Naive thymus-derived CD4-positive, alpha-beta T cell (primary cell): ENCODE measurements around the gene PPME1. TPM values are rescaled to one million over a fixed set of nuclear protein-coding genes. Genes with fewer than 3 reads are reported as not detected.

Experiments
- ATAC-seq: fragments of 150-1000 bp; cut with Tn5 transposase; 2 replicates; pipeline ENCODE4 v1.10.0; 2021; ENCODE audit warnings: mild to moderate bottlenecking, moderate library complexity
- CTCF ChIA-PET: fragments of 350-600 bp; sonication (Branson Sonifier 250); formaldehyde crosslinking; loops from one replicate; lab custom pipeline; 2021; ENCODE audit warnings: antibody characterized with exemption; lab: Charles Lee
- POLR2A ChIA-PET: fragments of 350-600 bp; sonication (Branson Sonifier 250); formaldehyde crosslinking; loops from one replicate; lab custom pipeline; 2021; ENCODE audit warnings: antibody characterized with exemption, inconsistent platforms; lab: Charles Lee
- DNase-seq, 9 donors: peaks; one replicate each; pipeline versions ENCODE4 v3.0.0 to v3.0.0-alpha.2; 2020 to 2022; ENCODE audit warnings: mixed read lengths in 1 of 9
- H3K27ac ChIP-seq: one replicate; pipeline ENCODE4 v1.7.0; 2013; ENCODE audit warnings: mild to moderate bottlenecking, low read depth, low read length, moderate library complexity
- H3K27me3 ChIP-seq, 2 donors: one replicate each; pipeline ENCODE4 v1.7.0; 2013; ENCODE audit warnings: low read length in 2 of 2, mild to moderate bottlenecking in 2 of 2, moderate library complexity in 2 of 2; ENCODE audit not compliant: control insufficient read depth in 2 of 2, insufficient read depth in 2 of 2
- H3K36me3 ChIP-seq, 3 experiments: 1 replicate in 2 of 3; 2 replicates in 1 of 3; pipeline ENCODE4 v1.7.0; 2013; ENCODE audit warnings: low read length in 3 of 3, mild to moderate bottlenecking in 3 of 3, moderate library complexity in 1 of 3; ENCODE audit not compliant: insufficient read depth in 3 of 3, control insufficient read depth in 2 of 3
- H3K4me1 ChIP-seq, 2 donors: one replicate each; pipeline ENCODE4 v1.7.0; 2013; ENCODE audit warnings: low read length in 2 of 2, mild to moderate bottlenecking in 2 of 2, moderate library complexity in 1 of 2; ENCODE audit not compliant: control insufficient read depth in 2 of 2, insufficient read depth in 2 of 2
- H3K4me3 ChIP-seq: 2 replicates; pipeline ENCODE4 v1.7.0; 2013; ENCODE audit warnings: mild to moderate bottlenecking, low read length
- H3K9me3 ChIP-seq, 3 experiments: 1 replicate in 2 of 3; 2 replicates in 1 of 3; pipeline ENCODE4 v1.7.0; 2013; ENCODE audit warnings: low read length in 3 of 3; ENCODE audit not compliant: control insufficient read depth in 2 of 3
- H3K27ac Mint-ChIP-seq, 9 donors: one replicate each; pipeline ENCODE4 v1.8.0; 2020 to 2022; ENCODE audit warnings: mixed read lengths in 9 of 9, mild to moderate bottlenecking in 8 of 9, moderate library complexity in 5 of 9, inconsistent platforms in 2 of 9
- H3K27me3 Mint-ChIP-seq, 5 donors: one replicate each; pipeline ENCODE4 v1.8.0; 2021 to 2022; ENCODE audit warnings: mixed read lengths in 5 of 5, mild to moderate bottlenecking in 1 of 5
- H3K36me3 Mint-ChIP-seq, 5 donors: one replicate each; pipeline ENCODE4 v1.8.0; 2020 to 2022; ENCODE audit warnings: mixed read lengths in 5 of 5, mild to moderate bottlenecking in 3 of 5, inconsistent platforms in 1 of 5
- H3K4me1 Mint-ChIP-seq, 7 donors: one replicate each; pipeline ENCODE4 v1.8.0; 2020 to 2022; ENCODE audit warnings: mixed read lengths in 7 of 7, mild to moderate bottlenecking in 3 of 7, inconsistent platforms in 1 of 7
- H3K4me3 Mint-ChIP-seq, 10 donors: one replicate each; pipeline ENCODE4 v1.8.0; 2020 to 2022; ENCODE audit warnings: mild to moderate bottlenecking in 10 of 10, mixed read lengths in 10 of 10, moderate library complexity in 6 of 10, inconsistent platforms in 2 of 10
- H3K9me3 Mint-ChIP-seq, 11 donors: one replicate each; pipeline ENCODE4 v1.8.0; 2020 to 2022; ENCODE audit warnings: mixed read lengths in 11 of 11, mild to moderate bottlenecking in 4 of 11, inconsistent platforms in 1 of 11, moderate library complexity in 1 of 11
- intact Hi-C, 2 donors: fragments of 100-400 bp; cut with micrococcal nuclease; formaldehyde crosslinking; loops; one replicate each; pipeline ENCODE4 v1.15.1; 2023
- polyA plus RNA-seq, 2 donors: library from polyadenylated mRNA; unstranded; fragments of 300-500 nt; fragmentation: Illumina TruSeq; gene quantifications; one replicate each; pipeline ENCODE4 v1.2.3, GENCODE V29; 2021
- total RNA-seq, 6 experiments: library from RNA in 5 of 6; stranded (reverse) in 5 of 6; gene quantifications; 1 replicate in 5 of 6; 2 replicates in 1 of 6; pipeline ENCODE4 v1.2.3 and lab custom pipeline; 2021 to 2026

Gene PPME1
- total and polyA plus RNA-seq, 7 experiments from 2014 or later: 14.6 to 41.7 (median 20.2) TPM

DNA sequence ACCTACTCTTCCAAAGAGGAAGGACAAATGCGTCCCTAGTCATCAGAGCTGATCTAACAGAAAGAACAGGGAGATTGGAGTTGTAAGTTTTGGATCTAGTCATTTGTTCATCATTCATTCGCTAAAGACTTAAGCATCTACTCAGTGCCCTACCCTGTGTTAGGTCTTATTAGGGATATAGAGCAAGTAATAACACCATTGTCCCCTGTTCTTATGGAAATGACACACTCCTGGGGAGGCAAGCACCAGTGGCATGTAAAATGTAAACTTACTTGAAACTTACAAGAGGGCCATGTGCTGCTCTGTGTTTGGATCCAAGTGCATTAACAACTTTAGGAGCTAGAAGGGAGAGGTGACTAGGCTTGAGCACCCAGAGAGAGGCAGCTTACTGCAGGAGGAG, 78.4 kb downstream of the PPME1 start:
- H3K9me3 Mint-ChIP-seq: no peaks in the 10 kb centered on the region
- DNase-seq (no peak), ATAC-seq (no peak)
- peaks cover 8 to 41% (median 15%) of the 10 kb centered on the region in 5 donors for H3K36me3 Mint-ChIP-seq
- intact Hi-C loops: no loop called here
- POLR2A ChIA-PET: no interaction called here
- Histone ChIP-seq H3K27ac (no peak overlapping the region), H3K4me3 (no peak overlapping the region), H3K4me1 (no peaks in the 10 kb centered on the region), H3K36me3 (peaks cover 0 to 71% (median 4%) of the 10 kb centered on the region in 3 experiments), H3K27me3 (no peaks in the 10 kb centered on the region), H3K9me3 (no peaks in the 10 kb centered on the region)
- no peaks in the 10 kb centered on the region for H3K4me1 Mint-ChIP-seq
- peak overlapping the region in 2 of 9 donors; percentile 3 to 16 for H3K27ac Mint-ChIP-seq
- H3K4me3 Mint-ChIP-seq: no peak overlapping the region
- CTCF ChIA-PET: no interaction called here
- no peaks in the 10 kb centered on the region for H3K27me3 Mint-ChIP-seq

DNA sequence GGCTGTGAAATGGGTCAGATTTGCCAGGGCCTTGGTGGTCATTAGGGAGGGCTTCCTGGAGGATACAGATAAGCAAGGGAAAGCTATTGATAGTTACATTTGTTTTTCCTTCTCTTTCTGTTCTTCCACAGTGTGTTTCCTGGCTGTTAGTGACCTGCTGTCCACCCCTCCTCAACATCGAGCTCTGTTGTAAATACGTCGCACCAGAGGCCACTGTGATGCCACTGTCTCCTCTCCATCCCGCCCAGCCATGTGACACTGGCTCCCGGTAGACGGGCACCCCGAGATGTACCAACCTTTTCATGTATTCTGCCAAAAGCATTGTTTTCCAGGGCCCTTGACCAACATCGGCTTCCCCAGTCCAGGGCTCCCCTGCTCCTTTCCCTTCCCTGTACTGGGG, 82.3 kb downstream of the PPME1 start:
- H3K4me3 Mint-ChIP-seq: no peak overlapping the region
- no peaks in the 10 kb centered on the region for H3K27me3 Mint-ChIP-seq
- ATAC-seq (no peak), DNase-seq (no peak)
- Histone ChIP-seq H3K36me3 (peaks cover 0 to 58% (median 4%) of the 10 kb centered on the region in 3 experiments), H3K4me3 (no peak overlapping the region), H3K9me3 (no peaks in the 10 kb centered on the region), H3K27me3 (no peaks in the 10 kb centered on the region), H3K27ac (no peak overlapping the region), H3K4me1 (peaks cover 0 to 6% of the 10 kb centered on the region in 2 donors)
- intact Hi-C loops: no loop called here
- H3K36me3 Mint-ChIP-seq: peaks cover 0 to 30% (median 7%) of the 10 kb centered on the region in 5 donors
- peak overlapping the region in 2 of 9 donors; percentile 55 to 61 for H3K27ac Mint-ChIP-seq
- no peaks in the 10 kb centered on the region for H3K9me3 Mint-ChIP-seq
- ChIA-PET POLR2A (no interaction called here), CTCF (interaction anchor here (0.9 to 3.5 kb wide), 4 partner anchors 12 to 200 kb away, joined by 3 to 30 read pairs (median 3); no protein-coding TSS in a partner anchor)
- peaks cover 0 to 12% (median 5%) of the 10 kb centered on the region in 7 donors for H3K4me1 Mint-ChIP-seq

DNA sequence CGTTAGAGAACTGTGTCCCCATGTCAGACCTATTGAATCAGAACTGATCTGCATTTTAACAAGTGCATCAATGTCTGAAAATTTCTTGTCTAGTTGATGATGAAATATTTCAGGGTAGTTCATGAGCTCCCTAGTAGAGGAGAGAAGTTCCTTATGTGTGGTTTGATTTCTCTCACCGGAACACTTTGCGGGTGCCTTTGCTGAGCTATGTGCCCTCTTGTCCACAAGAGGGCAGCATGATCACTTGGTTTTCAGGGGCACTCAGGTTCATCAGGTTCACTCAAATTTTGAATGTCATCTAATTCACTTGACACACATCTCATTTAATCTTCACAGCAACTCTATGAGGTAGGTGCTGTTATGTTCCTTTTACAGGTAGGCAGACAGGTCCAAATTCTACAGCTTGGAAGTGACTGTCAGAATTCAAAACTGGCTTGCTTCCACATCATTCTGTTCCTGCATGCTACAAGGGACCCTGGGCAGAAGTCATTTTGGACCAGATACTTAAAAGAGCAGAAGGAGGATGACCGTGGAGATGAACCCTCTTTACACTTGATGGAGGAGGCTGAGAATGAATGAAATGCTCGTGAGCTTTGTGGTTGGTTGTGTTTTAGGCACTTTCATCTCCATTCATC, 84.8 kb downstream of the PPME1 start:
- Histone ChIP-seq H3K4me3 (no peak overlapping the region), H3K27me3 (no peaks in the 10 kb centered on the region), H3K27ac (no peak overlapping the region), H3K4me1 (peaks cover 0 to 6% of the 10 kb centered on the region in 2 donors), H3K36me3 (peaks cover 0 to 37% (median 0%) of the 10 kb centered on the region in 3 experiments), H3K9me3 (no peaks in the 10 kb centered on the region)
- POLR2A ChIA-PET: interaction anchor here (1.0 kb wide), 1 partner anchor 84 kb away, joined by 7 read pairs; the partner anchor contains the start of genes C2CD3 and PPME1
- Mint-ChIP-seq H3K27ac (peak overlapping the region in 5 of 9 donors; percentile 4 to 68 (median 12)), H3K4me3 (no peak overlapping the region), H3K36me3 (peaks cover 0 to 24% (median 4%) of the 10 kb centered on the region in 5 donors), H3K4me1 (peaks cover 0 to 12% (median 5%) of the 10 kb centered on the region in 7 donors), H3K27me3 (no peaks in the 10 kb centered on the region), H3K9me3 (no peaks in the 10 kb centered on the region)
- DNase-seq: peak in 8 of 9 donors; percentile 21 to 72 (median 62)
- CTCF ChIA-PET: interaction anchor here (0.6 to 3.5 kb wide), 17 partner anchors 9 to 432 kb away, joined by 3 to 30 read pairs (median 6); partner anchors contain the start of genes C2CD3 and PPME1
- peak; percentile 90 for ATAC-seq
- intact Hi-C loops: loop anchor here (1.0 to 5.0 kb wide), 6 partner anchors 24 to 291 kb away; partner anchors contain the start of gene PGM2L1 (in 1 of the 2)

DNA sequence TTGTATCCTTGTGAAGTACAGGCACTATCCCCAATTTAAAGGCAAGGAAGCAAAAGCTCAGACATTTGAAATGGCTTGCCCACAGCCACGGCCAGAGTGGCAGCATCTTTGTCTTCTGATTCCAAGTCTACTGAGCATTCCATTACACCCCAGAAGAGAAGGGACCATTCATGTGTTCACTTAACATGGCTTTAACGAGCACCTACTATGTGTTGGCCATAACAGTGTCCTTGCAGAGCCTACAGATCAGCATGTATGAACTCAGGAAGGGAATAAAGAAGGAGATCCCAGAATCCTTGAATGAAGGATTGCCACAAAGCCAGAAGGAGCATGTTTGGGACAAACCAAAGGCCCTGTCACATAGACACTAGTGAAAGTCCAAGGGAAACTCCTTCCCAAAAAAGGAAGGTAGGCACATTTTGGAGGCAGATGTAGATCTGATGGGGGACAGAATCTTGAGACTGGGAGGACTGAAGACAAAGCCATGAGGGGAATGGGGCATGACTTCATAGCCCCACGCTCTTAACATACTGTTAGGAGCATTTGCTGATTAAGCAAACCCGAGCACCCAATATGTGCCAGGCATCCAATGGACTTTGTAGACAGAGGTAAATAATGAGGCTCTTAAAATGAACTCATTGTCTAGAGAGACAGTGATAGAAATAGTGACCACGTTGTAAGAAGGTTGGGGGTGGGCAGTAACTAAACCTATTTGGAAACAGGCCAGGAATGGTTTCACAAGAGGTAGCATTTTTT, 85.5 kb downstream of the PPME1 start:
- Mint-ChIP-seq H3K4me1 (peaks cover 0 to 12% (median 5%) of the 10 kb centered on the region in 7 donors), H3K4me3 (no peak overlapping the region), H3K9me3 (no peaks in the 10 kb centered on the region), H3K27me3 (no peaks in the 10 kb centered on the region), H3K36me3 (peaks cover 0 to 20% (median 4%) of the 10 kb centered on the region in 5 donors), H3K27ac (no peak overlapping the region)
- Histone ChIP-seq H3K27ac (no peak overlapping the region), H3K4me1 (peaks cover 0 to 6% of the 10 kb centered on the region in 2 donors), H3K9me3 (no peaks in the 10 kb centered on the region), H3K36me3 (peaks cover 0 to 30% (median 0%) of the 10 kb centered on the region in 3 experiments), H3K4me3 (no peak overlapping the region), H3K27me3 (no peaks in the 10 kb centered on the region)
- intact Hi-C loops: loop anchor here (5.0 kb wide), 2 partner anchors 131 to 141 kb away; partner anchors contain the start of gene PGM2L1 (in 1 of the 2)
- POLR2A ChIA-PET: interaction anchor here (1.0 kb wide), 1 partner anchor 85 kb away, joined by 7 read pairs; the partner anchor contains the start of genes C2CD3 and PPME1
- CTCF ChIA-PET: interaction anchor here (0.6 to 3.5 kb wide), 13 partner anchors 12 to 433 kb away, joined by 3 to 30 read pairs (median 8); no protein-coding TSS in a partner anchor
- no peak for ATAC-seq
- DNase-seq: no peak

DNA sequence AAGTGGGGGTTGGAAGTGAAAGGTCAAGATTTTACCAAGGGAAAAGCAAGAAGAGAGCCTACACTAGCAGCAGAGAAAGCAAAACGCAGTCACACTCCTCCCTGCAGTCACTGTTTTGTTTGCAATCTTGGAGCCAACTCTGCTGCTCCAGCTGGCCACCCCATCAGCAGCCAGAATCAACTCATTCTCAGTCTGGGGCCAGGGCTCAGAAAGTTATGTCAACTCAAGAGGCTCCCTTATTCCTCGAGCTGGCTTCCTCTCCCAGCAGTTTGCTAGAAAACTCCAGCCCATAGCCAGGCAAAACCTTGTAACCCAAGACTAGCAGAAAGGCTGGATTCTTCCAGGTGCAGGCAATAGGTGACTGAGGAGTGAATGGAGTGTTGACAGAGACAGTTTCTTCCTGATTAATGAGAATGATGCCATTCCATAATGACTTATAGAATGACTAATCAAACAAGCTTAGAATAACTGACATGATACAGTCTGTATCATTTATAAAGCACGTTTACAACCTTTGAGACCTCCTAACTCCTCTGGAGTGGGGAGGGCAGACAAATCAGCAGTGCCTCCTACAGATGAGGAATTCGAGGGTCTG, 87.0 kb downstream of the PPME1 start:
- Mint-ChIP-seq H3K27me3 (peaks cover 0 to 8% (median 3%) of the 10 kb centered on the region in 5 donors), H3K9me3 (peaks cover 0 to 2% (median 0%) of the 10 kb centered on the region in 11 donors)

DNA sequence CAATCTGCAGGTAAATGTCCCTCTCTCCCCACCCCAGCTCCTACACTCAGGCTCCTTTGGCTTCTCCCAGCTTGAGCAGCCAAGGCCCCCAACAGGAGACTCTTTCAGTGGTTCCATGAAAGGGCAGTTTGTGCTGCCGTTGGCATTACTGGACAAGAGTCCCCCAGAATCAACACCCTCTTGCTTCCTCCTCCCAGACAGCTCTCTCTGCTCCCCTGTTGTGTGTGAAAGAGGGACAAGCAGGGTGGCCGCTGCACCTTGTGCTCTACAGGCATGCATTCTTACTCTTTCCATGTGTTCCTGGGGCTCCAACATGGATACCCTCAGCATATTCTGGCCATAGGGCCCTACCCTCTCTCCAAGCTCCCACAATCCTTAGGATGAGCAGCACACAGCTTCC, 91.6 kb downstream of the PPME1 start:
- peaks cover 0 to 2% (median 0%) of the 10 kb centered on the region in 11 donors for H3K9me3 Mint-ChIP-seq
- peaks cover 0 to 3% (median 0%) of the 10 kb centered on the region in 7 donors for H3K4me1 Mint-ChIP-seq
- Histone ChIP-seq H3K27ac (no peak overlapping the region), H3K9me3 (no peaks in the 10 kb centered on the region), H3K4me1 (no peaks in the 10 kb centered on the region), H3K27me3 (no peaks in the 10 kb centered on the region), H3K4me3 (no peak overlapping the region), H3K36me3 (no peaks in the 10 kb centered on the region)
- intact Hi-C loops: no loop called here
- ATAC-seq (no peak), DNase-seq (no peak)
- CTCF ChIA-PET: no interaction called here
- H3K27ac Mint-ChIP-seq: no peak overlapping the region
- H3K27me3 Mint-ChIP-seq: peaks cover 0 to 9% (median 3%) of the 10 kb centered on the region in 5 donors
- POLR2A ChIA-PET: no interaction called here
- no peak overlapping the region for H3K4me3 Mint-ChIP-seq
- no peaks in the 10 kb centered on the region for H3K36me3 Mint-ChIP-seq

More for the DNA sequence above, 87.0 kb downstream of the PPME1 start:
- no peak for DNase-seq
- Mint-ChIP-seq H3K4me3 (no peak overlapping the region), H3K4me1 (peaks cover 0 to 12% (median 5%) of the 10 kb centered on the region in 7 donors), H3K36me3 (peaks cover 0 to 20% (median 4%) of the 10 kb centered on the region in 5 donors), H3K27ac (peak overlapping the region in 2 of 9 donors; percentile 1 to 56)
- Histone ChIP-seq H3K4me3 (no peak overlapping the region), H3K4me1 (peaks cover 0 to 6% of the 10 kb centered on the region in 2 donors), H3K9me3 (no peaks in the 10 kb centered on the region), H3K27me3 (no peaks in the 10 kb centered on the region), H3K36me3 (peaks cover 0 to 18% (median 0%) of the 10 kb centered on the region in 3 experiments), H3K27ac (no peak overlapping the region)
- POLR2A ChIA-PET: no interaction called here
- intact Hi-C loops: loop anchor here (5.0 kb wide), 2 partner anchors 129 to 139 kb away; partner anchors contain the start of gene PGM2L1 (in 1 of the 2)
- no peak for ATAC-seq
- CTCF ChIA-PET: interaction anchor here (1.6 kb wide), 1 partner anchor 193 kb away, joined by 4 read pairs; no protein-coding TSS in a partner anchor
